HG03460 (cell line): ENCODE measurements around the gene FH.

Experiments used
- ATAC-seq: cut with Tn5 transposase; IDR thresholded peaks from one replicate; pipeline ENCODE4 v1.9.1; 2021; ENCODE audit not compliant: unreplicated experiment

Gene FH

DNA sequence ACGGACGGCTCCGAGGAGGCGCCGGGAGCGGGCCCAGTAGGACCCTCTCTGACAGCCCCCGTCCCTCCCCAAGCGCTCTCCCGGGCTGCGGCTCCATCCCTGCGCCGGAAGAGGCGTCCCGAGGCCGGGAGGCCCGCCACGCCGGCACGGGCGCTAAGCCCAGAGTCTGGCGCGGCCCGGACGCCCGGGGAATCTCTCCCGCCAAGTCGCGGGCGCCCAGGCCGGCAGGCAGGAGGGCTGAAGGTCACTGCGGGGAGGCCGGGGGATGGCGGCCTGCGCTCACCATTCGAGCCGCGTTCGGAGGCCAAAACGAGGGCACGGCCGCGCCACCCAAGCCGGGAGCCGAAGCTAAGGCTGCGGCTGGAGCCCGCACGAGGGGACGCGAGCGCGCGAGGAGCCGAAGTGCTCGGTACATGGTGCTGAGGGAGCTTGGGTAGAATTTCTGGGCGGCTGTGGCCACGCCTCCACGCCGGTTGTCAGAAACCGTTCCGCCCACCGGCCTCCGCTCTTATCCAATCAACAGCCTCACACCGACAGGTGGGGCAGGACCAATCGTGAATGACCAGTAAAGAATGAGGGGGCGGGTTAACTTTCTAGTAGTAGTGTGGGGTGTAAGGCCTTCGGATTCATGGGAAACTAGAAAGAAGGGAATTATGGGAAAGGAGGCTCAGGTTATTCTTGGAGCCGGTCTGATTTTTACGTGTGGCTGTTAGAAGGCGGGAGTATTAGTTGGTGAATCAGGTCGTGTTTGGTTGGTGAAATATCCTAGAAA is at the start of gene FH:
Gene FH (minus strand): TSS at position 448 of the 772 bp plus-strand sequence. CDS start 33 bp downstream, at position 415.
- ATAC-seq = peak; percentile 97

DNA sequence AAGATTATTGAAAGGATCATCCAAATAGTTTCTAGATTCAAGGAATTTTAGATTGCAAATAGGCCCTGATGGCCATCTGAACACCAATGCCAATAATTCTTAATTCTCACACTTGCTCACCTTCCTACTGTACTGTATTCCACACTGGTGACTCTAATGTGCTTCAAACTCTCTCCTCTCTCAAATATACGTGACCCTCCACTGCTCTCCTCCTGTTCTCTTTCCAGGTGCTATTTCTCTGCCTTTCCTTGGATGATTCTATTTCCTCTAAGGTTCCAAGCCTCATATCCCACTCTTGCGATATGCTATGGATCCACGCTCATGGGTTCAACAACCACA is 41.3 kb upstream of the FH start:
- ATAC-seq = no peak

DNA sequence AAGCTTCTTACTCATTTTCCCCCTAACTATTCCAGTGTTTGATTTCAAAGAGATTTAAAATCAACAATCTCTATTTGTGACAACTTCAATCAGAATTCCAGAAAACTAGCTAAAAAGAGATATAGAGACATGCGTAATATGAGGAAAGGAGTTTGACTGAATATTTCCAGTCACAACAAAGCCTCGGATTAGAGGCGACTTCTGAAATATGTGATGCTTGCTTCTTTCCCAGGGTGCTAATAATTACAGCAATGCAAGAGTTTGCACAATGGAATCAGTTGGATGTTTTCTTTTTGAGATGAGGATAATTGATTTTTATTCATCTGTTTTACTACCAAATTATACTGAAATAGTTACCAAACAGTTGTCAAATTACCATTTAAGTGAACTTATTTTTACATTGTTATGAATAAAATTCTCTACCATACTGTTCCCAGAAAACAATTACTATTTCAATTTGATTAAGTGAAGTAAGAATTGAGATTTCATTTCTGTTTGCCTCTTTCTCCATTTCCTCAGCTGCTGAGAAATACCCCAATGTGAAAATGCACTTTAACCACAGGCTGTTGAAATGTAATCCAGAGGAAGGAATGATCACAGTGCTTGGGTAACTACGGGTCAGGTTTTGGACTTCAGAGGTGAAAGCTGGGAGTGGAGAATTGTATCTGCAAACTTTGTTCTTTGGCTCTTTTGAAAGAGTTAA is 40.7 kb upstream of the FH start:
- no peak for ATAC-seq

DNA sequence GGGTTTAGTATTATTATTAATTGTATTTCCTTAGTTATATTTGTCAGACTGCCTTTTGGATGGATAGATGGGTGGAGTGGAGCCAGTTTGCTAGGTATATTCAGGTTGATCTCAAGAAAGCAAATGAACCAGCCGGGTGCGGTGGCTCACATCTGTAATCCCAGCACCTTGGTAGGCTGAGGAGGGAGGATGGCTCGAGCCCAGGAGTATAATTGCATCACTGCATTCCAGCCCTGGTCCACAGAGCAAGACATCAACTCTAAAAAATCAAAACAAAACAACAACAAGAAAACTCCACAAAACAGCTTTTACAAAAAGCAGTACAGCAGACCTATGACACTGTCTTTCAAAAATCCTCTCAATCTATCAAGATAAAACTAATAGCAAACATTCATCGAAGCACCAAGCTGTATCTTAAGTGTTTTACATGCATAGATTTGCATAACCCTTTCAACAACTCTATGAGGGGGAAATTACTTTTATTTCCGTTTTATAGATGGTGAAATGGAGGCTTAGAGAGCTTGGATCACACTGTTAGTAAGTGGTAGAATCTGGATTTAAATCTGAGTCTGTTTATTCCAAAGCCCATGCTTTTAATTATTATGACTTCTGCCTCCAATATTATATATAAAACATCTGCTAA is 38.1 kb upstream of the FH start:
- ATAC-seq = no peak

DNA sequence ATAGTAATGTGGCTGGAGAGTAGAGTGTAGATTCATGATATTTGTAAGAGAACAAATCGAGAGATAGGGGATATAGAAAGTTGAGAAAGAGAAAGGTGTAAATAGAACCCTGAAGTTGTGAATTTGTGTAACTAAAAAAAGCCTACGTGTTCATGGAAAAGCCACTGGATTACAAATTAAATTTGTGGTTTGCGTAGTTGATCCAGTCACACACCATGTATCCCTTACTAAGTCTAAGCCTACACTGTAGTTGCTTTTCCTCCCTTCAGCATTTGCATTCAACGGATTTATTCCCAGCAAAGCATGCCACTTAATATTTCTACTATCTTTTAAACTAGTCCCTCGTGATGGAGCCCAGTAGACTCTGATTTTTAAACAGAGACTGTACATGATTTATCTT is 37.5 kb upstream of the FH start:
- ATAC-seq = no peak

DNA sequence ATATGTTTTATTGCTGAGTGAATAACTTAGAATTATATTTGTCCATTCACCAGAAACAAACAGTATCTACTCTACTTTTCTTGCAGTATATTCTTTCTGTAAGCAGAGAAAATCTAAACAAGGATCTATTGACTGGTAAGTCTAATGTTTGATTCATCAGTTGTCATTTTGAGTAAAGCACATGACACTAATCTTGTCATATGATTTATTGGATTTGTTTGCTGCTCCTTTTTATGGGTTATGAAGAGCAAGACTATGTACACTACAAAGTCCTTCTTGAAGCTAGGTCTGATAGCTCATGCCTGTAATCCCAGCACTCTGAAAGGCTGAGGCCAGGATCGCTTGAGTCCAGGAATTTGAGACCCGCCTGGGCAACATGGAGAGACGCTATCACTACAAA is 36.0 kb upstream of the FH start:
- no peak for ATAC-seq

DNA sequence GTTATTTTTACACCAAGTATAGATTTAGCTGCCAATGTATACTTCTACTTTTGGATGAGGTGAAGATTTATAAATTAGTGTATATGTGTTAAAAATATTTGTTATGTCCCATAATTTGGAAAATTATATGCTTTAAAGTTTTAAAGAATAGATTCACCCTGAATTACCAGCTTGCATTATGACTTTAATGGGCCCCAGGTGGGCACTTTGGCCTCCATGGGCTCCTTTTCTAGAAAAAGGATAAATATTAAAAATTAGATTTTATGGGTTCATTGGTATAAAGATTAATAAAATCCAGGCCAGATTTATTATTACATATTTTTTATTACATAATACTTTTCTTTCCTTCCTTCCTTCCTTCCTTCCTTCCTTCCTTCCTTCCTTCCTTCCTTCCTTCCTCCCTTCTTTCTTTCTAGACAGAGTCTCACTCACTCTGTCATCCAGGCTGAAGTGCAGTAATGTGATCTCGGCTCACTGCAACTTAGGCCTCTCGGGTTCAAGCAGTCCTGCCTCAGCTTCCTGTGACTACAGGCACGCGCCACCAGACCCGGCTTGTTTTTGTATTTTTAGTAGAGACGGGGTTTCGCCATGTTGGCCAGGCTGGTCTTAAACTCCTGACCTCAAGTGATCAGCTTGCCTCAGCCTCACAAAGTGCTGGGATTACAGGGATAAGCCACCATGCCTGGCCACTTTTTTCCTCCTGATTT is 34.5 kb upstream of the FH start:
- ATAC-seq = no peak

DNA sequence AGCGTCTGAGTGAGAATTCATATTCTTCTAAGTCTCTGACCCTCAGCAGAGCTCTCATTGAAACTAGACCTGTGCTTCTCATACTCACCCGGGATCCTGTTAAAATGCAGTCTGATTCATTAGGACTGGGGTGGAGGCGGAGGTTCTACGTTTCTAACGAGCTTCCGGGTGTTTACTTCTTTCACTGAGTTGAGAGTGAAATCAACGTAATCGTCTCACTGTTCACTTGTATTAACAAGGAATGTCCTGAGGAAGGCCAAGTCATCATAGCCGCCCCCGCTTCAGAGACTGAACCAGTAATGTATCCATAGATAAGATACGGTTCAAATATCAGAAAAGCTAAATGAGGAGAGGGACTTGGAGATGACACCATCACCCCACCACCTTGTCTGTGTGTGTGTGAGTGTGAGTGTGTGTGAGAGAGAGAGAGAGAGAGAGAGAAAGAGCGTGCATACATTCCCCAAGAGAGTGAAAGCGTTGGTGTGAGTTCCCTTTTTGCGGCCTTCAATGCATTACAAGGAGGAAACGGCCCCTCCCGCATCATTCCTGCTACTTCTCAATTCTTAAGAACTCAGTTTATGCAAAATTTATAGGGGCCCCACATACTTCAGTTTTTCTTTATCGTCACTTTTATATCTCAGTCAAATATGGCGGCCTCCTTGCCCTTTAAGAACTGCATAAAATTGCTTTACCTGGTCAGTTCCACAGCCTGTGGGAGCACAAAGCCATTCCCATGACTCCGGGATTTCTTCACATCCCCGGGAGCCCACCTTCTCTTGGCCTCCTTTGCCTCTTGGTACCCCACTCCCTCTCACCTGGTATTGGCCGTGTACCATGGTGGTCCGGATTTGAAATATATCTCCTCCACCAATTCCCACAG is 32.4 kb upstream of the FH start:
- peak; percentile 84 for ATAC-seq

DNA sequence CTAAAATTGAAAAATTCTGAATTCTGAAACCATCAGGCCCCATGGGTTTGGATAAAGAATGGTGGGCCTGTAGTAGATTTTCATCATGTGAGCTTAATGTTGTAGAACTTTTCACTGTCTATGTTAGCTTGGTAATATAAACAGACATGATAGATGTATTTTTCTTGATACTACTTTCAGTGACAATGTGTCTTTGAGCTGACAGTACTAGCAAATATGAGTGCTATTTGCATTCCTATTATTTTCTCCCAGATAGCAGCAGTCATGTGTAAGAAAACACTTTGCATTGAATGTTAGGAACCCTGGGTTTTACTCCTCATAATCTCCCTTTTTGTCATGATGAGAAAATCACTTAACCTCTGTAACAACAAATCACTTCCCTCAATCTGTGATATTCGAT is 30.8 kb upstream of the FH start:
- ATAC-seq = no peak

DNA sequence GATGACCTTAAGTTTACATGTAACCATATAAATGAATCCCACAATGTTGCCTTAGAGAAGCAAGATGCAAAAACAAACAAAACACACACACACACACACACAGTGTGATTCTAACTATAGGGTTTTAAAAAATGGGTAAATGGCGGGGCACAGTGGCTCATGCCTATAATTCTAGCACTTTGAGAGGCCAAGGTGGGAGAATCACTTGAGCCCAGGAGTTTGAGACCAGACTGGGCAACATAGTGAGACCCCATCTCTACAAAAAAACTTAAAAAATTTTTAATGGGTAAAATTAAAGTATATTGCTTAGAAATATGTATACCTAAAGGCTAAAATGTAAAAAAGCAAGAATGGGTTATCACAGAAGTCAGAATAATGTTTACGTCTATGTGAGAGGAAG is 28.5 kb upstream of the FH start:
- no peak for ATAC-seq

DNA sequence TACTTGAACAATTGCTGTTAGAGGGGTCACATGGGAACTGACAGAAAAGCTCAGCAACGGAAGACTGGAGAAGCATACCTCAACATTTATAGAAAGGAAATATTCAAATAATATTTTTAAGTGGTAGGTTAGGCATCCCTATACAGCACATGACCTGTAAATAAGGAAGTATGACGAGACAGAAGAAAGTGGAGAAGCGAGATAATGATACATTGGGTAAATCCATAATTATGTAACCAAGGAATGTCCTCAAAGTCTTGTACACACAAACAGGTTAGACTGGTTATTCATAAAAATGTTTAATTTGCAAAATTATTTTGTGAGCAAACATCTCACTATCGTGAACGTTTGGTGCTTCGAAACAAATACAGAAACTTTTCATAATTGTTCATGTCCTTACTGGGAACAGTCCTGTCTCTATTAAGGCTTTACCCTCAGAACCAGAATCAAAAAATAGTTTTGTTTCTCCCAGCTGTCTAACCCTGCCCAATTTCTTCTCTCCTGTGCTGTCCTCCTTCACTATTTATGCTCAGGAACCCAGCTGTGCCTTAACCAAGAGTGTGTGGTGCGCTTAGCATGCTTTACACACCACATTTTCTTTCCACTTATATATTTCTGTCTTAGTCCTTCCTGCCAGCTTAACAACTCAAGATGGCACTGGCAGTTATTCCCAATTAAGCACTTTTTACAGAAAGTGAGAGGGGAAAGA is 22.8 kb upstream of the FH start:
- no peak for ATAC-seq

DNA sequence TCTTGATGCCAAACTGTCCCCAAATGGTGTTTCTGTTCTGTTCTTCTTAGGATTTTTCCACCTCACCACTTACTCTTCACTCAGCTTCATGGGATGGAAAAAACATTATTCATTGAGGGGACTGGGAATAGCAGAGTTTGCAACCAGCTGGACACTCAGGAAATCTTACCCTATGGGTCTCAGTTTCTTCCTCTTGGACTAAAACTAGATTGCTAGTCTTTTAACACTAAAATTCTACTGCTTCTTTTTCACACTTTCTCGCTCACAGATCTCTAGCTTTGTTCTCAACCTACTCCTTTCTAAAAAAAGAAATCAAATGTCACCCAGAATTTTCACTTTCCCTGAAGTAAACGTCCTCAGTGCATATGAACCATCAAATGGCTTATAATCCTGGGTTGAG is 17.4 kb upstream of the FH start:
- no peak for ATAC-seq

DNA sequence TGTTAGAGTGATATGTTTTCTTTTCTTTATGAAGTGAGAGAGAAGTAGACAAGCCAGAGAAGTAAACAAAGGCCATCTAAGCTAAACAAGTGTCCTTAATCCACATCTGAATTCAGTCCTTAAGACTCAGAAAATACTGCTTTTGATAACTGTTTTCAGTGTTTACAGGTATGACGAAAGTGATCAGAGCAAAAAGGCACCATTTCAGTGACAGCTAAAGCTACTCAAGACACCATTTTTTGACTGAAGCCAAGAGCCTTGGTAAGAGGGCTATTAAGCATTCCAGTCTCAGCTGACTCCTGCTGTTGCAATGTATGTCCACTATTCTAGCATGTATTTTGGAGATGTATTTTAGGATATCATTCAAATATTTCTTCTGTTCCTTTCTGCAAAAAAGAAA is 16.7 kb upstream of the FH start:
- ATAC-seq = no peak

DNA sequence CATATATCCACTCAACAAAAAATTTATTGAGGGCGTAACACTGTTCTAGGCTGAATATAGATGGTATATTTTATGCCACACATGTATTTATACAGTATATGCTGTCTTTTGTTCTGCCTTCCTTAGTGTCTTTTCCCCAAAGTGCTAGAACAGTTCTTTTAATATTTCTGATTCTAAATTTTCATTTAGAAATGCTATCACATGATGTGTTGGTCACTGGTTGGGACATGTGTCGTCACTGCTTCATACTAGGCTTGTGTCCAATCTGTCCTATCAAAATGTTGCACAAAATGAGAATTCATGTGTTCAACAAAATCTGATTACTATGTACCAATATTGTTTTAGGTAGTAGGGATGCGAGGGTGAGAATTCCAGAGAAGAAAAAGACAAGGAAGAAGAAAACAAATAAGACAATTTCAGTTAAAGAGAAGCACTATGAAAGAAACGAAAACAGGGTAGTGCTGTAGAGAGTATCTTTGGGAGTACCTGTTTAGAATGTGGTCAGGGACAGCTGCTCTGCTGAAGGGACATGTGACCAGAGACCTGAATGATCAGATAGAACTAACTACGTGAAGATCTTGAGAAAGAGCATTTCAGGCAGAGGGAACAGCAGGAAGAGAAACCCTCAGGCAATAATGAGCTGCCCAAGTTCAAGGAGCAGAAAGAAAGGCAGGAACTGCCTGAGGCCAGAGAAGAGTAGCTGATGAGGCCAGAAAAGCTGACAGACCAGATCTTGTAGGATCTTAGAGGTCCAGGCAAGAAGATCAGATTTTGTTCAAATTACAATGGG is 14.0 kb upstream of the FH start:
- ATAC-seq = peak; percentile 34

DNA sequence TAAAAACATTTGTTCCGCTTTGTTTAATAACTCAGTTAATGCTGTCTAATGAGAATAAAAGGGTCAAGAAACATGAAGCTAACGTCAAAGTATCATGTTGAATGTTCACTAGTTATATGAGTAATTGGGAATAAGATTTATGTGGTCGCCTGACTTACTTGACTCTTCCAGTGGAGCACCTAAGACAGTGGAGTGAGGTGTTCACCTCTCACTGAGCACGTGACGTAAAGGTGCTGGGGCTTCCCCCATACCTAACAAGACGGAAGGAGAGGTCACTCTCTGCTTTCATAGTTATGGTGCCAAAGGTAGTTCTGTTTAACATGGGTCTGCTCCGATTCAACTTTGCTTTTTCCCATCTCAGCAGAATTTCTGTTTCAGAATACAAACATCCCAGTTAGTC is 13.3 kb upstream of the FH start:
- peak; percentile 56 for ATAC-seq

DNA sequence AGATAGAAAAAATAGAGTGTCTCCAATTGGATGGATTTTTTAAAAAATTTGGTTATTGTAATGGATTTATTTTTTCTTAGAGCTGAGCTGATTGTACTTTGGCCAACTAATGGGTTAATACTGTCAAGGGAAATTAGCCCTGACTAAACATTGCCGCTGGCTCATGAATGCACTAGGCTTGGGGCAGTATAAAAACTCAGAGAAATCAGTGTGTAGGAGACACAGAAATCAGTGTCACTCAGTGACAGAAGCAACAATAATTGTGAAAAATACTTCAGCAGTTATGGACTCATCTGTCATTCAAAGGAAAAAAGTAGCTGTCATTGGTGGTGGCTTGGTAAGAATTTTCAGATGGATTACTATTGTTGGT is 12.6 kb upstream of the FH start, which contains the start of gene KMO:
Gene KMO (plus strand): TSS at position 217 of the 370 bp plus-strand sequence. CDS start 67 bp downstream, at position 284.
- peak; percentile 25 for ATAC-seq

DNA sequence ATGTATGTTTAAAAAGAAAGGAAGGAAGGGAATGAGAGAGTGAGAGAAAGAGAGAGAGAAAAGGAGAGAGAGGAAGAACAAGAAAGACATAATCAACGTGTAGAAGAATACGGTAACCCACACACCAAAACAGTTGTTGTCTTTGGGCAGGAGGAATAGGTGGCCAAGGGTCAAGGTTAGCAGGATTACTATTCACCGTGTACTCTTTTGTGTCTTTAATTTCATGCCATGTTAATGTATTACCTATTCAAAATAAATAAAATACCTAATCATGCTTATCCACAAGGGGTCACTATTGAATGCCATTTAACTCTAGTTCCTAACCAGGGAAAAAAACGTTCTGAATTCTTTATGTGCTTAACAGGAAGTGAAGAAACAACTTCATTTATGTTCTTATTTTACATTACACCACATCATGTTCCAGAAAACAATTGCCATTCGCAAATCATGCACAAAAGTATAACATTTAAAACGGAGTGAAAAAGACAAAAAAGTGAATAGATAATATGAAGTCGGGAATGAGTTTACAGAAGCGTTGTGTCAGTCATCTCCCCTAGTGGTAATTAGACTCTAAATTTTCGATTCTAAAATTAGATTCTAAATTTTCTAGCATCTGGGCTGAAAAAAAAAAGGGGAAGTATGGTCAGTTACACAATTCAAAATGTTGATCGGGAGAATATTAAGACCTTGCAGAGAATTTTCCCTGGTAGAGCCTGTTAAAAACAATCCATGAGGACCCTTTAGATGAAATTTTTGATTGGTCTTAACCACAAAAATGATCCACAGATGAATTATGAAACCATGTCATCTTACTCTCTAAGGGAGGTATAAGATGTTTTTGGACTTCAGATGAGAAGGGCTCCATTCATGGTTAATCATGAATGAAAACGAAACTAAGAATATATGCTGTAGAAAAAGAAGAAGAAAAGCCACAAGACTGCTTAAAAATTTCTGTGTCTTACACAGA is 11.9 kb upstream of the FH start:
- ATAC-seq = peak; percentile 64

DNA sequence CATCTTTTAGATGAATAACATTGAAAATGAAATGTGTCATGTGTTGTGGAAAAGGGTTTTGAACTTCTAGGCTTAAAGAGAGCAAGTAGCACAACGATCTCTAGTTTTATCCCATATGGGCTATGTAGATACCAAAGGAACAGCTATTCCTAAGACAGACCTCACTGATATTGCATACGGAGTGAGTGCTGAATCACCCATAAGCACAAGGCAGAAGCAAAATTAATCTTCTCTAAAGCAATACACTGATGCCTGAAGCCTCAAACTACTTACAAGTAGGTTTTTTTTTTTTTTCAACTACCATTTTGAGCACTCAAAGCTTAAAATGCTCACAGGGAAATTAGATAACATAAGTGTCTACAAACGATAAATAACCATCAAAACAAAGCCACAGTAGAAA is 7.6 kb upstream of the FH start:
- no peak for ATAC-seq
